GM21515 (cell line): Measurements from ENCODE around the gene CHD1.

Experiments used
- ATAC-seq: cut with Tn5 transposase; IDR thresholded peaks from one replicate; pipeline ENCODE4 v1.9.1; 2021; ENCODE audit not compliant: unreplicated experiment

The CHD1 gene

DNA sequence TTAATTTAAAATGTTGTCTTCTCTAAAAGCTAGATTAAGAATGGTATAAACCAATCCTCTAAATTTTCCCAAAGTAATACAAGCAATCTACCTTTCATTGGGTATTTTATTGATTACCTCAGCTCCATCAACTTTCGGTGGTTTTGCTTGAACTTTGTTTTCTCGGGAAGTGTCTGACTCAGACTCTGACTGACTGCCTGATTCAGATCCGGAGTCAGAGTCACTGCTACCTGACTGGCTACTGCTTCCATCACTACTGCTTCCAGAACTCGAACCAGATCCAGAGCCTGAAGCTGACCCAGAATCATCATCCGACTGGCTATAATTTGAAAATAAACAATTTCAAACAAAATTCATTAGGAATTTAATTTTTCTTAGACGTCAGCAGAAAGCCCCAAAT is 24.0 kb downstream of the CHD1 start:
- ATAC-seq, result no peak

DNA sequence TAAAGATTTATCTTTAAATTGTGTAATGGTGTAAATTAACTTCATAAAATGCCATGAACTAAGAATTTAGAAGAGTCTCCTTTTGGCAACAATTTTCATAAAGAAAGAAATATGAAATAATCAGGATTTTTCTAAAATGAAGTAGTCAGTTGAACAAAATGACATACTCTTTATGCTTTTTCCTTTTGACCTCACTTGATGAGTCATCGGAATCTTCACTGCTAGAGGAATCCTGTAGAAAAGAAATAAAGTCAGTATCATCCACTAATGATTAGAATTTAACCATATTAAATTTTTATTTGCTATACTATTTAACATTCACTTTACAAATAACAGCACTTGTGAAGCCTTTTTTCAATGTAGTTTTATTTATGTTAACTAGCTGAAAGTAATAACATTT is 26.1 kb downstream of the CHD1 start:
- no peak for ATAC-seq

DNA sequence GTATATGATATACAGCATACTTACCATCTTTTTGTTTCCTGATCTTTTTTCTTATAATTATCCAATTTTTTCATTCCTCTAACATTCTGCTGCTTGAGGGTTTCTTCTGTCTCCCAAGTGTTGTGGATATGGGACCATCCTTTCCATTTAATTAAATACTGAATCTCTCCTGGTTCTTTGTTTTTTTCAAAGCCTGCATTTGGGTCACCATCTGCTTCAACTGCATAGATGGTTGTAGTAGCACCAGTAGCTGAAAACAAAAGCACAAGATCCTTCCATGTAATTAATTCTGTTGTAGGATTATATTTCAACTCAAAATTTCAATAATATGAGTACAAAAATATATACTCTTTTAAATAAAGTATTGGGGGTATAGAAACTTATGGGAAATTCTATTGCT is 29.4 kb downstream of the CHD1 start:
- ATAC-seq, result no peak

DNA sequence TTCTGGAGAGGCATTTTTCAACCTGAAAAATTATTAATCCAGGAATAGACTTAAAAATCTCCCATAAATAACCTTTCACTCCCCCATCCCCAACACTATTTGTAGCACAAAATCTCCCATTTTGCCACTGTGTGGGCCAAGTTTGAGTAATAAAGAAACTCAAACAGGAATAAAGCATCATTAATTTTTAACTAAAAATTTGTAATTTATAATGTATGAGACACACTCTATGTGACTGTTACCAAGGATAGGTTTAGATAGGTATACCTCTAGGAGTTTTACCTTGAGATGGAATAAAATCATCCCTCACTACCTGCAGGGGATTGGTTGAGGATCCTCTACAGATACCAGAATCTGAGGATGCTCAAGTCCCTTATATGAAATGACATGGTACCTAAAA is 30.1 kb downstream of the CHD1 start:
- ATAC-seq, result no peak

DNA sequence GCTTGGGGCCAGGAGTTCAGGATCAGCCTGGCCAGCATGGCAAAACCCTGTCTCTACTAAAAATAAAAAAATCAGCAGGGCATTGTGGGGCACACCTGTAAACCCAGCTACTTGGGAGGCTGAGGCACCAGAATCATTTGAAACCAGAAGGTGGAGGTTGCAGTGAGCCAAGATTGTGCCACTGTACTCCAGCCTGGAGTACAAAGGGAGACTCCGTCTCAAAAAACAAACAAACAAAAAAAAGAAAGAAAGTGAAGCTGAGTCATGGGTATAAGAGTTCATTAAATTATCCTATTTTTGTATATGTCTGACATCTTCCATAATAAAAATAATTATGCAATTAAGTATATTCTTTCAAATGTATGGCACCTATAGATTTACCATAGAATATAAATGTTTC is 37.2 kb downstream of the CHD1 start:
- no peak for ATAC-seq

DNA sequence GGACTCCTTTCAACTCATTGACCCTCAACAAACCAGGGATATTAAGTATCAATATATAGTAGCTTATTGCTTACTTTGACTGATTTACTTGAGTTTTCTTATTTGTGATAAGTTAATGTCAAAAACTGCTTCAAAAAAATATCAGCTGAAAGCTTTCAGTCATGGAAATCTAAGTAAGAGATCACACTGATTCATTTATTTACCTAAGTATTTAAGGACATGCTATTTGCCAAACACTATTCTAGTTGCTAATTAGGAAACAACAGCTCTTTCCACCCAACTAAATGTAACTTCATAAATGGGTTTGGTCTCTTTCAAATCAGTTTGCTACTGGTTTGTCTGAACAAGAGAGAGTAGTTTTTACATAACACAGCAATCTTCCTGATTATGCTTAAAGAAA is 48.2 kb downstream of the CHD1 start:
- no peak for ATAC-seq

DNA sequence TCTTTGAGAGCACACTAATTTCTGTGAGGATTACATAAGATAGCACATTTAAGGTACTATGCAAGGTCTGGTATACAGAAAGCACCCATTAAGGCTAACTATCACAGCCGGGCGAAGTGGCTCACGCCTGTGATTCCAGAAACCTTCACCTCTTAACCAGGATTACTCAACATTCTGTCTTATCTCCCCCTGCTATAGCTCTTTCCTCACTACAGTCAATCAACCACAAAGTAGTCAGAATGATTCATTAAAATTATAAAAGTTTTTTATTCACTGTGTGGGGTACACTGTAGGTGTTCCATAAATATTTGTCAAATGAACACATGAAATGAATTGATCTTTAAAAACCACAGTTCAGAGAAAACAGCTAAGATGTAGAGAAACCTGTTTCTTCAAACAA is 48.7 kb downstream of the CHD1 start:
- no peak for ATAC-seq

DNA sequence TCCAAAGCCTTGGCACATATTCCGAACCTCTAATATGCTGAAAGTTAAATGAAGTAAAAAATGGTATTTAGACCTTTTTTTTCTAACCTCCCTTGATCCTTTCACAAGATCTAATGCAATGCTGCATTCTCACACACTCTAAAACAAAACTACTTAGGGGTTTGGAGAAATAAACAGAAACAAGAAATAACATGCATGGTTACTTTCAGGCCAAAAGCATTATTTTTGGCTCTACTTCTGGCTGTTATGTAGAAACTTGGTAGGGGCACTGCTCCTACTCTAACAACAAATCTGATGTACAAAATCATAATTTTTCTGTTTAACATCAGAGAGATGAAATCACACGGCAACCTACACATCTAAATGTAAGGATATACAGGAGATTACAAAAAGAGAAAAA is 51.2 kb downstream of the CHD1 start:
- no peak for ATAC-seq

DNA sequence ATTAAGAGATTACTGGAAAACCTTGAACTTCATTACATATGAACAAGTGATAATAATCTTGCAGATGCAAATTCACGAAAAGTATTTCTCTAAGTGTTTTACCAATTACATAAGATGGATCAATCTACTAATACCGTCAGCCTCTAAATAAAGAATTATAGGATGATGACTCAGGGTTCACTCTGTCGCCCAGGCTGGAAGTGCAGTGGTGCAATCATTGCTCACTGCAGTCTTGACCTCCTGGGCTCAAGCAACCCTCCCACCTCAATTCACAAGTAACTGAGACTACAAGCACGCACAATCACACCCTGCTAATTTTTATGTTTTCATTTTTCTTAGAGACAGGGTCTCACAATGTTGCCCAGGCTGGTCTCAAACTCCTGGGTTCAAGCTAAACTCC is 56.1 kb downstream of the CHD1 start:
- ATAC-seq, result no peak

DNA sequence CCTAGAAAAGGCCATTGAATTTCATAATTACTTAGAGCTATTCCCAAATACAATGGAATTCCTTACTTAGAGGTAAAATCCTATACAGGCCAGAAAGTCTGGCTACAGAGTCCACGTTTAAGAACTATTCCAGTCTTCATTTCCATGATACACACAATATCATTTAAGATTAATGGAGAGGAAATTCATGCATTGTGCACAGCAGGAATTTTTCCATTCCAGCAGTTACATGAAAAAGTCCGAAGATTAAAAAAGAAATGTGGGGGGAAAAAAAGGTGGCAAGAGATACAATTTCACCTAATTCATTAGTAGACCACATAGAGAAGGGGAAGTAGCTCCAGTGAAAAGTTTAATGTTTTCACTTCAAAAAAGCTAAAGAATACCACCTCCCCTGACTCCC is 63.1 kb downstream of the CHD1 start:
- ATAC-seq, result no peak

DNA sequence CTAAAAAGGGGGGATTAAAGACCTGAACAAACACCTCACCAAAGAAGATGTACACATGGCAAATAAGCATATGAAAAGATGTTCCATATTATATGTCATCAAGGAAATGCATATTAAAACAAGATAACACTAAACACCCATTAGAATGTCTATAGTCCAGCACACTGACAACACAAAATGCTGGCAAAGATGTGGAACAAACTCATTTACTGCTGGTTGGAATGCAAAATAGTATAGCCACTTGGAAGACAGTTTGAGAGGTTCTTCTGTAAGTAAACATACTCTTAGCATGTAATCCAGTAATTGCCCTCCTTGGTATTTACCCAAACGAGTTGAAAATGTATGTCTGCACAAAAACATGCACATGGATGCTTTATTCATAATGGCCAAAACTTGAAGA is 81.8 kb downstream of the CHD1 start:
- no peak for ATAC-seq

DNA sequence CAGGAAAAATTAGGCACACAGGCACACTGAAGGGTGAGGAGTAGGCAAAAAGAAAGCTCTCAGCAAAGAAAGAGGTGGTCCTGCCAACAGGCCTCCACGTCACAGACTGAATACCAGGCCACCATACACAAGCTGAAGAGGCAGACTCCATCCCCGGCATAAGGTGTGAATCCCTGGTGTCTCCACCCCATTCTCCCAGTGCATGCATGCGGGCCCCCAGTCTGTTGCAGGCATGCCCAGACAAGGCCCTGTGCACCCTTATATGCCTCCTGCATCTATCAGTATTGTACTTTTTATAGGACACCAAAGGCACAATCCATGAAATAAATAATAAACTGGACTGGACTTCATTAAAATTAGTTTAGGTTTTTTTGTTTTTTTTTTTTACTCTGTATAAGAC is 82.3 kb downstream of the CHD1 start:
- ATAC-seq, result no peak

DNA sequence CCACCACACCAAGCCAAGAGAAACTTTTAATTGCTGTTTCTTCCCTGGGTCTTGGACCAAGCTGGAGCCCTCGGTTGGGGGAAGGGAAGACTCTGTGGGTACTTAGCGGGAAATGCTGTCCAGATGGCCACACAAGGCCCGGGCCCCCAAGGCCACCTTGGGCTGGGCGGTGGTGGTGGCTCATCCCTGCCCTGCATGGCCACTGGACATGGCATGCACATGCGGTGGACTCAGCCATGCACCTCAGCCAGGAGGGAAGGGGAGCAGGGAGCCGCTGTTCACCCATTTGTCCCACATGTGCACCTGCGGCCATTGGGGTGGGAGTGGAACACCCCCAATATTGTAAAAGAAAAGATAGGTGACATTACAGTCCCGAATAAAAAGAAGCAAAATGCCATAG is 82.9 kb downstream of the CHD1 start:
- ATAC-seq, result no peak

DNA sequence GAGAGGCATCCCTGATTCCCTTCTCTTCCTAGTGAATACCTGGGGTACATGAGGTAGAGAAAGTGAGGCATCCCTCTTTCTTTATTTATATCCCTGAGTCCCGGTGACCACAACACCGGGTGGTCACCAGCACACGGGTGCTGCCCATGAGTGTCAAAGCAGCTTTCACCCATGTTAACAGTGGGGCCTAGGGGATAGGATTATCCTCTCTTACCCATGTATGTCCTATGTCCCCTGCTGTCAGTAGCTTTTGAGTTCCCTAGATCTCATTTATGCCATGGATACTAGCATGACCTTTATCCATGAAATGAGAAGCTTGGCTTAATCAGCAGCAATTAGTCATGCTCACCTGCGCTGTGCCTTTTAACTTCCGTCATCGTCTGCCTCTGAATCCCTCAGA is 83.9 kb downstream of the CHD1 start:
- ATAC-seq, result no peak

DNA sequence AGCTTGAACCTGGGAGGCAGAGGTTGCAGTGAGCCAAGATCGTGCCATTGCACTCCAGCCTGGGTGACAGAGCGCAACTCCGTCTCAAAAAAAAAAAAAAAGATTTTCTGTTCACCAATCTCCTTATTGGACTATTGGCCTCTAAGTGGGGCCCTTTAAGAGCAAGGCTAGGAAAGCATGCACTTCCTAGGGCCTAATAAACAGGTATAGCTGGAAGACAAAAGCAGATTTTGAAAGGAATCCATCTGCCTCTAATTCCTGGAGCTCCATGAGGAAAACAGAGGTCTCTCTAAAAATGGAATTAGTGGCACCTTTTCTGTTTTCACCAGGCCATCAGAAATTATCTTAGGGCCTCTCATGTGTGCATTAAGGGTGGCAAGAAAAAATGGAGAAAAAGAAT is 85.3 kb downstream of the CHD1 start:
- ATAC-seq, result no peak

DNA sequence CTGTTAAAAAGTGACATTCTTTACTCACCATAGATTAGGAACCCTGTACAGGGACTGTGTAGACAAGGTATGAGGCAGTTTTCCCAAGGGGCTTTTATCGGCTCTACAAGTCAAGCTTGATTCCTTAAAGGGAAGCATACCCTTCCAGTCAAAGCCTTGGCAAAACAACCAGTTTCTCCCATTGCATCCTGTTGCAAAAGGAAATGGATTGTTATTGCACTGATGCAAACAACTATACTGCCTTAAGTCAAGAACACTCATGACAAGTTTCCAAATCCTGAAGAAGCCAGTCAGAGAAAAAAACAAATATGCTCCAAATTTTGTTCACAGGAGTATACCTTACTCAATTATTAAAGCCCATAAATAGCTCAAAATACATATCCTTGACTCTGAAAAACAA is 87.9 kb downstream of the CHD1 start:
- ATAC-seq, result no peak

DNA sequence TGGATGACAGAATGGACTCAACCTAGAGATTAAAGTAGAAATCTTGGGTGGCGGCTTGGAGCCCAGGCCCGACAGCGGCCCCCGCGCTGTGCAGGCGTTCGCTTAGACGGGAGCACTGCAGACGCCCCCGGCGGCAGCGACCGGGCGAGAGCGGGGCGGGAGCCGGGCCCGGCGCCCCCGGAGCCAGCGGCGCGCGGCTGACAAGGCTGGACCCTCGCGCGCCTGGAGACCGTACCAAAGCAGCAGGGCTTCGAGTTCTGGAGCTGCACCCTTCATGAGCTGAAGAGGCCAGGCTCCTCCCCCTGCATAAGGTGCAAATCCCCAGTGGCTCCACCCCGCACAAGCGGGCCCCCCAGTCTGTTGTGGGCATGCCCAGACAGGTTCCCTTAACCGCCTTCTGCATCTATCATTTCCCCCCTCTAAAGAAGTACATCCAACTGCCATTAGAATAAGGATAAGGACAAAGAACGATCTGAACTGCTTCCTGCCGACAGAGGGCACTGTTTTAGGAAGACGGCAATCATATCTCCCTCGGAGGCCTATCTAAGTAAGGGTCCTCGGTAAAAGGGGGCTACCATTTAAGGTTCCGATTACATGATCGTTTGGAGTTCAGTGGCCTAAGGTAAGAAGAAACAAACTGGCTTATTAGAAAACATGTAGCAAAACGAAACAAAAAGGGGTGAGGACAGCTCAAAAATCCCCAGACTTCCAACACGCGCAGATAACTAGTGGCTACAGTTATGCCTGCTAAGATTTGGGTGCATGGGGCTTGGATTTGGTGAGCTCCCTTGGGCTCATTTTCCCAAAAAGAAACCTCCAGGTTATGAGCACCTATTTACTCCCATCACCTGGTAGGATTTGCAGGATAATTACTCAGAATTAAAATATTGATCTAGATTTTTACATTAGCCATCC is 89.1 kb downstream of the CHD1 start:
- no peak for ATAC-seq

DNA sequence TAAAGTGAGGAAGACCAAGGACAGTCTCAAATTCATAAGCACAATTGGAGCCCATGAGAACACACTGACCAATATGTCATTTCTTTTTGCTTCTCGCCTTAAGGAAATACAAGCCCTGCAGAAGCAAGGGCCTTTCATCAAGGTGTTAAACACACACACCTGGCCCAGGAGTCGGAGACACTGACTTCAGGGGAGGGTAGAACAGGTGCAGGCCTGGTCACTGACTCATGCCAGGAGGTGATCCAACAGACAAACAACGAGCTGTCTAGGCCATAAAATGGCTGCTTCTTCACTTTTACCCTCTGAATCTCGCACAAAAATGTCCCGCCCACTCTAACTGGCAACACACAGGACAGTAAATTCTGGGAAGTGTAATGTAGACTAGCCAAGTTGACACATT is 92.6 kb downstream of the CHD1 start:
- no peak for ATAC-seq

DNA sequence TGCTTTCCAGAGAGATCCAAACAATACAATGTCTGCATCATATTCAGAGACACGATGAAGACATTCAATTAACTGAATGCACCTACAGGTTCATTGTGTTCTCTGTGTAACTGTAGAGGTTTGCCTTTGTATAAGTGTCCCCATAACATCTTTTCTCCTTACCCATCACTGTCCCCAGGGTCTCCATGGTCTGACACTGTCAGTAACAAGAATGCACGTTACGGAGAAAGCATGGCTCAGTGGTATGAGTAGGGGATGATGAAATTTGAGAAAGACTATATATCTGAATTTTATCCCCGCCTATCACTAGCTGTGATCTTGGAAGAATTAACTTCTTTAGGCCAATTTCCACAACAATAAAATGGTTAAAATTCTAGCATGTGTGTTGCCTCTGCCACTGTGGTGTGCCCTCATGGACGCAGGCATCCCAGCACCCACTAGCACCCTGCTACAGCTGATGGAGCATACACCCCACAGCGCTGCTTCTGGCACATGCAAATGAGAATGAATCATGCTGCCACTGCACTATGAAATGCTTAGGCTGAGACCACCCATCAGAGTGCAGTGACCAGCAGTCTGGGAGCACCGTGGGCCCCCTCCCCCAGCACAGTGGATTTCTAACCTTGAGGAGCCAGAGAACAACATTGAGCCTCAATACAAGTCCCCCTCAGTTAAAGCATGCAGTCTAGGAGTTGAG is 101.1 kb downstream of the CHD1 start:
- no peak for ATAC-seq

DNA sequence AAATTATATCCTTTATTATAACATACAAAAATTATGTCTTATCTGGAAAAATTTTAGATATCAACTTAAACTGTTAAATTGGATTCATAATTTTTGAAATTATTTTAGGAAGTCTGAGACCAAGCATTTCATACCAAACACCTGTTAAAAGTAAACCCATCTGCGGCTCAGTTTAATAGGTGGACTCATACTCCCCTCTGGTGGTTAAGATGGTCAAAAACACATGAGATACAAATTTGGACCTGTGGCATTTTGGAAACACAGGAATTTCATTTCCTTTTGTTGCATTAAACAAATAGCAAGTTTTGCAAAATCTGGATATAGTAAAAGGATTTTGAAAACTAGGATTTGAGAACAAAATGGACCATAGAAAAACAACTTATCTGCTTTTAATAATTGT is 101.6 kb downstream of the CHD1 start:
- ATAC-seq, result peak; percentile 85

DNA sequence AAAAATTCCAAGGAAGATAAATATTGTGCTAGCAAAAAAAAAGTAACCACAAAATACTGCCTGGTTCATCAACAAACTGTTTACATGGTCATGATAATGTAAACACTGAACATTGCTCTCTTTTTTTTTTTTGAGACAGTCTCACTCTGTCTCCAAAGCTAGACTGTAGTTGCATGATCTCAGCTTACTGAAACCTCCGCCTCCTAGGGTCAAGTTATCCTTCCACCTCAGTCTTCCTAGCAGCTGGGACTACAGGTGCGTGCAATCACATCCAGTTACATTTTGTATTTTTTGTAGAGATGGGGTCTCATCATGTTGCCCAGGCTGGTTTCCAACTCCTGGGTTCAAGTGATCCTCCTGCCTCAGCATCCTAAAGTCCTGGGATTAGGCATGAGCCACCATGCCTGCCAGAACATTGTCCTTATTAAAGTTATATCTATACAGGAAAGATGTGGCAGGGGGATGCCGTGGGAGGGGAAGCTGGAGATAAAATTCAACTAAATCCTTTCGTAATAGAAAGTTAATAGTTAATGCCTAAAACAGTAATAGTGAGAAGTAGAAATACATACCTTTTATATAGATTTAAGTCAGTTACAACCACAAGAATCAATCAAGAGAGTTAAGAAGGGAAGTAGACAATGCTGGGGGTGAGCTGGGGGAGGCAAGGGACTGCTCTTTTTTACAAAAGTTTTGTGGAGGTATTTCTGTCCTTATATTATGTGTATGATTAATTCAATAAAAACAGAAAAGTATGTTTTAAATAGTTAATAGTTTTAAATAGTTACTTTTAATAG is 103.0 kb downstream of the CHD1 start:
- no peak for ATAC-seq
